Natural killer cell (primary cell): ENCODE data around the gene FAM170B. TPM values are rescaled to one million over a fixed set of nuclear protein-coding genes. Genes with fewer than 3 reads are reported as not detected.

Experiments
- ATAC-seq, 3 donors: fragments of 150-1000 bp in 2 of 3; fragments of 200-7000 bp in 1 of 3; cut with Tn5 transposase; 1 replicate in 1 of 3; 2 replicates in 2 of 3; pipeline ENCODE4 v1.10.0; 2021; ENCODE audit warnings: mild to moderate bottlenecking in 2 of 3, moderate library complexity in 2 of 3
- DNase-seq, 2 donors: peaks; one replicate each; pipeline versions ENCODE4 v3.0.0 to v3.0.0-alpha.2; 2013 to 2021; ENCODE audit warnings: mixed read lengths in 1 of 2
- H3K27ac ChIP-seq: one replicate; pipeline ENCODE4 v1.5.1; 2013; ENCODE audit warnings: mild to moderate bottlenecking, low read length
- H3K27me3 ChIP-seq: one replicate; pipeline ENCODE4 v1.6.1; 2013; ENCODE audit warnings: low read length; ENCODE audit not compliant: control insufficient read depth, insufficient read depth
- H3K36me3 ChIP-seq: one replicate; pipeline ENCODE4 v1.6.1; 2013; ENCODE audit warnings: low read length; ENCODE audit not compliant: control insufficient read depth, insufficient read depth
- H3K4me1 ChIP-seq: one replicate; pipeline ENCODE4 v1.6.1; 2013; ENCODE audit warnings: low read length; ENCODE audit not compliant: control insufficient read depth, insufficient read depth
- H3K4me3 ChIP-seq: one replicate; pipeline ENCODE4 v1.5.1; 2013; ENCODE audit warnings: low read length
- H3K9me3 ChIP-seq: one replicate; pipeline ENCODE4 v1.6.1; 2013; ENCODE audit warnings: low read length; ENCODE audit not compliant: control insufficient read depth, insufficient read depth
- H3K27ac Mint-ChIP-seq, 2 donors: one replicate each; pipeline ENCODE4 v1.8.0; 2022; ENCODE audit warnings: mild to moderate bottlenecking in 2 of 2, mixed read lengths in 2 of 2, moderate library complexity in 1 of 2
- H3K27me3 Mint-ChIP-seq, 2 donors: one replicate each; pipeline ENCODE4 v1.8.0; 2022; ENCODE audit warnings: low read depth in 2 of 2, mixed read lengths in 2 of 2
- H3K36me3 Mint-ChIP-seq: one replicate; pipeline ENCODE4 v1.8.0; 2022; ENCODE audit warnings: mixed read lengths
- H3K4me1 Mint-ChIP-seq, 2 donors: one replicate each; pipeline ENCODE4 v1.8.0; 2022; ENCODE audit warnings: mixed read lengths in 2 of 2
- H3K4me3 Mint-ChIP-seq: one replicate; pipeline ENCODE4 v1.8.0; 2022; ENCODE audit warnings: mild to moderate bottlenecking, moderate library complexity, mixed read lengths
- H3K9me3 Mint-ChIP-seq, 2 donors: one replicate each; pipeline ENCODE4 v1.8.0; 2022; ENCODE audit warnings: mixed read lengths in 2 of 2
- CTCF ChIP-seq: fragments of 200-600 bp; IDR thresholded peaks from one replicate; pipeline ENCODE4 v1.8.0; 2022; ENCODE audit warnings: antibody characterized with exemption
- WGBS: methylation state at CpG from one replicate; pipeline ENCODE4 v1.1.7; 2013; ENCODE audit warnings: missing lambda C conversion rate; ENCODE audit not compliant: insufficient coverage; 5-methylcytosine and 5-hydroxymethylcytosine counted together
- intact Hi-C: fragments of 100-400 bp; cut with micrococcal nuclease; formaldehyde crosslinking; loops from one replicate; pipeline ENCODE4 v1.14.2; 2022
- total RNA-seq, 4 donors: library from RNA; stranded (reverse); fragments of 120-200 nt in 1 of 4; gene quantifications; one replicate each; pipeline versions ENCODE4 v1.2.3 to v1.2.4, GENCODE V29; 2013 to 2022

The FAM170B gene
- total RNA-seq, 3 donors from 2014 or later (not counting 1 experiment from before 2014, with no cell fraction given): not detected

GRCh38 chr10:49139028-49139845 lies 5.4 kb upstream of the FAM170B start:
- 84% methylated on average over 7 of the region's 8 CpGs for WGBS
- Mint-ChIP-seq H3K4me1 (peaks cover 33 to 34% of the 10 kb centered on the region in 2 donors), H3K36me3 (no peaks in the 10 kb centered on the region), H3K27me3 (no peaks in the 10 kb centered on the region), H3K9me3 (peaks cover 0 to 2% of the 10 kb centered on the region in 2 donors), H3K4me3 (no peak overlapping the region), H3K27ac (no peak overlapping the region)
- Histone ChIP-seq H3K36me3 (no peaks in the 10 kb centered on the region), H3K9me3 (no peaks in the 10 kb centered on the region), H3K27ac (no peak overlapping the region), H3K4me1 (peaks cover 21% of the 10 kb centered on the region), H3K4me3 (no peak overlapping the region), H3K27me3 (no peaks in the 10 kb centered on the region)
- no peak for ATAC-seq
- intact Hi-C loops: no loop called here
- no peak for TF ChIP-seq CTCF
- no peak for DNase-seq

GRCh38 chr10:49138361-49138891 lies 4.6 kb upstream of the FAM170B start:
- no peak for TF ChIP-seq CTCF
- Mint-ChIP-seq H3K27ac (no peak overlapping the region), H3K36me3 (no peaks in the 10 kb centered on the region), H3K4me3 (no peak overlapping the region), H3K27me3 (no peaks in the 10 kb centered on the region), H3K9me3 (peaks cover 0 to 2% of the 10 kb centered on the region in 2 donors), H3K4me1 (peaks cover 36 to 37% of the 10 kb centered on the region in 2 donors)
- Histone ChIP-seq H3K4me1 (peaks cover 22% of the 10 kb centered on the region), H3K36me3 (no peaks in the 10 kb centered on the region), H3K9me3 (no peaks in the 10 kb centered on the region), H3K27me3 (no peaks in the 10 kb centered on the region), H3K27ac (no peak overlapping the region), H3K4me3 (no peak overlapping the region)
- ATAC-seq: no peak
- DNase-seq: no peak
- intact Hi-C loops: no loop called here
- 95% methylated on average over 7 of the region's 7 CpGs for WGBS

- peaks cover 36% of the 10 kb centered on the region in 2 donors for H3K4me1 Mint-ChIP-seq
- intact Hi-C loops: no loop called here
- Histone ChIP-seq H3K27ac (no peak overlapping the region), H3K4me3 (no peak overlapping the region), H3K9me3 (no peaks in the 10 kb centered on the region), H3K36me3 (no peaks in the 10 kb centered on the region), H3K27me3 (no peaks in the 10 kb centered on the region), H3K4me1 (peaks cover 22% of the 10 kb centered on the region)
- DNase-seq (no peak), ATAC-seq (no peak)
- H3K27ac Mint-ChIP-seq: peak overlapping the region; percentile 66 to 74
- TF ChIP-seq CTCF: no peak
- WGBS: 70% methylated on average over 1 of the region's 1 CpG
- H3K4me3 Mint-ChIP-seq: no peak overlapping the region
- H3K36me3 Mint-ChIP-seq: no peaks in the 10 kb centered on the region
- no peaks in the 10 kb centered on the region for H3K27me3 Mint-ChIP-seq
- peaks cover 0 to 2% of the 10 kb centered on the region in 2 donors for H3K9me3 Mint-ChIP-seq
Measured at GRCh38 chr10:49136525-49136924, 2.7 kb upstream of the FAM170B start.
